Measurements from ENCODE around the gene ZNF831. TPM values are rescaled to one million over a fixed set of nuclear protein-coding genes. Genes with fewer than 3 reads are reported as not detected.

The ZNF831 gene
- total RNA-seq, 1 experiment from 2014 or later, result not detected

DNA sequence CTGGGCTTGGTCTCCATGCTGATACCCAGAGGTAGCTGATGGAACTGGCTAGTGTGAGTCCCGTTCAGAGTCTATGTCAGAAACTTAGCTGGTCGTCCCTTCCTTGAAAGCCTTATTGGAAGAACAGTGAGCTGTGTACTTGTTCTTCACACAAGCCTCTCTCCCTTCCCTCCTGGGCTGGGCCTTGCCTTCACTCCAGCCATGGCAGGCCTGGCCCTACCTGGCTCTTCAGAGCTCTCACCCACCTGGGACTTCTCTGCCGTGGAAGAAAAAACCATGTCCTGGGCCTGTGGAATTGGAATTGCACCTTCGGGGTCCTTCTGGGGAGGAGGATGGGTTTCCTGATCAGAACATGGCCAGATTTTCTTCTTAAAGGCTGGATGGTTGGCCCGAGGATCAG, 20.3 kb upstream of the ZNF831 start:
- Histone ChIP-seq H3K4me3 (ENCODE audit: low read depth, low read length) (no peak overlapping the region), H3K9me3 (peaks cover 3% of the 10 kb centered on the region; the same call in 1 of the 2 replicates), H3K27me3 (replicated peaks; ENCODE audit: control insufficient read depth, insufficient read depth, low read length) (no peaks in the 10 kb centered on the region; the same call in 1 of the 2 replicates), H3K36me3 (ENCODE audit: control insufficient read depth, insufficient read depth, low read length) (no peaks in the 10 kb centered on the region), H3K4me1 (no peaks in the 10 kb centered on the region)
- intact Hi-C loops (cut with micrococcal nuclease; ENCODE audit: unreplicated experiment), result no loop called here
- no peak for DNase-seq
- TF ChIP-seq, protein P1, sequence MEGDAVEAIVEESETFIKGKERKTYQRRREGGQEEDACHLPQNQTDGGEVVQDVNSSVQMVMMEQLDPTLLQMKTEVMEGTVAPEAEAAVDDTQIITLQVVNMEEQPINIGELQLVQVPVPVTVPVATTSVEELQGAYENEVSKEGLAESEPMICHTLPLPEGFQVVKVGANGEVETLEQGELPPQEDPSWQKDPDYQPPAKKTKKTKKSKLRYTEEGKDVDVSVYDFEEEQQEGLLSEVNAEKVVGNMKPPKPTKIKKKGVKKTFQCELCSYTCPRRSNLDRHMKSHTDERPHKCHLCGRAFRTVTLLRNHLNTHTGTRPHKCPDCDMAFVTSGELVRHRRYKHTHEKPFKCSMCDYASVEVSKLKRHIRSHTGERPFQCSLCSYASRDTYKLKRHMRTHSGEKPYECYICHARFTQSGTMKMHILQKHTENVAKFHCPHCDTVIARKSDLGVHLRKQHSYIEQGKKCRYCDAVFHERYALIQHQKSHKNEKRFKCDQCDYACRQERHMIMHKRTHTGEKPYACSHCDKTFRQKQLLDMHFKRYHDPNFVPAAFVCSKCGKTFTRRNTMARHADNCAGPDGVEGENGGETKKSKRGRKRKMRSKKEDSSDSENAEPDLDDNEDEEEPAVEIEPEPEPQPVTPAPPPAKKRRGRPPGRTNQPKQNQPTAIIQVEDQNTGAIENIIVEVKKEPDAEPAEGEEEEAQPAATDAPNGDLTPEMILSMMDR (IDR thresholded peaks at IDR 0.05; ENCODE audit: insufficient read depth in 1 of 2, low read depth in 1 of 2, low read length in 1 of 2, severe bottlenecking in 1 of 2, unreplicated experiment in 1 of 2), result no peak
- ChIA-PET POLR2A (no interaction called here), CTCF (interaction anchor here (0.6 kb wide), 1 partner anchor 126 kb away, joined by 5 read pairs; no protein-coding TSS in a partner anchor)
- BruUV-seq (replicated peaks), result no TSS peak
- Mint-ChIP-seq H3K27me3 (ENCODE audit: insufficient read depth, unreplicated experiment) (peaks cover 17% of the 10 kb centered on the region), H3K36me3 (ENCODE audit: insufficient read depth, unreplicated experiment) (no peaks in the 10 kb centered on the region), H3K4me3 (ENCODE audit: unreplicated experiment) (no peak overlapping the region), H3K27ac (ENCODE audit: unreplicated experiment) (no peak overlapping the region), H3K9me3 (ENCODE audit: unreplicated experiment) (no peaks in the 10 kb centered on the region), H3K4me1 (ENCODE audit: low read depth, unreplicated experiment) (no peaks in the 10 kb centered on the region)

DNA sequence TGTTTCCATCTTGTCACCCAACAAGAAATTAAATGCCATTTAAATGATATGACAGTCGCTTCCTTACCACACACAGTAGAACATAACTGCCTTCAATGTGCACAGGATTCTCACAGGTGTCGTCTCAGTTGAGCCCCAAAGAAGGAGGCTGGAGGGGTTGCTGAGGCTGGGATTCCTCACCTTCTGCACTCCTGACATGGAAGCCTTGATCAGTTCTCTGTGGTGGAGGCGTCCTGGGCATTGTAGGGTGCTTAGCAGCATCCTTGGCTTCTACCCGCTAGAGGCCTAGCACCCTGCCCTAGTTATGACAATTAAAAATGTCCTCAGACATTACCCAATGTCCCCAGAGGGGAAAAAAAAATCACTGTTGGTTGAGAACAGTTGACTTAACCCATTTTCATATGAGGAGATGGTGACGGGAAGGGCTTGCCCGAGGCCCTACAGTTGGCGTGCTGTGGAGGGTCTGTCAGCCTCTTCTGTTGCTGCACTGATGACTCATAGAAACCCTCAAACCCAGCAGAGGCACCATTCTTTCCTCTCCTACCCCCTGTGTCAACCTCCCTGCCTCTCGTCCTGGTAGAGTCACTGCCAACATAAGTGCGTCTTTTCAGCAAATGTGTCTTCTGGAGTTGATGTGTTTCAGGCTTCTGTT, 19.3 kb upstream of the ZNF831 start:
- Mint-ChIP-seq H3K4me1 (ENCODE audit: low read depth, unreplicated experiment) (no peaks in the 10 kb centered on the region), H3K27me3 (ENCODE audit: insufficient read depth, unreplicated experiment) (peaks cover 16% of the 10 kb centered on the region), H3K36me3 (ENCODE audit: insufficient read depth, unreplicated experiment) (no peaks in the 10 kb centered on the region), H3K27ac (ENCODE audit: unreplicated experiment) (no peak overlapping the region), H3K9me3 (ENCODE audit: unreplicated experiment) (no peaks in the 10 kb centered on the region), H3K4me3 (ENCODE audit: unreplicated experiment) (no peak overlapping the region)
- BruUV-seq (replicated peaks), result no TSS peak
- no peaks in the 10 kb centered on the region for H3K36me3 ChIP-seq (ENCODE audit: control insufficient read depth, insufficient read depth, low read length)
- DNase-seq, result no peak
- H3K4me3 ChIP-seq (ENCODE audit: low read depth, low read length), result no peak overlapping the region
- H3K4me1 ChIP-seq, result no peaks in the 10 kb centered on the region; the same call in 1 of the 2 replicates
- intact Hi-C loops (cut with micrococcal nuclease; ENCODE audit: unreplicated experiment), result no loop called here
- H3K9me3 ChIP-seq, result peaks cover 3% of the 10 kb centered on the region; the same call in 1 of the 2 replicates
- TF ChIP-seq, protein P1 (IDR thresholded peaks at IDR 0.05; ENCODE audit: insufficient read depth in 1 of 2, low read depth in 1 of 2, low read length in 1 of 2, severe bottlenecking in 1 of 2, unreplicated experiment in 1 of 2), result no peak
- ChIA-PET POLR2A (no interaction called here), CTCF (no interaction called here)
- H3K27me3 ChIP-seq (replicated peaks; ENCODE audit: control insufficient read depth, insufficient read depth, low read length), result no peaks in the 10 kb centered on the region; the same call in 1 of the 2 replicates

DNA sequence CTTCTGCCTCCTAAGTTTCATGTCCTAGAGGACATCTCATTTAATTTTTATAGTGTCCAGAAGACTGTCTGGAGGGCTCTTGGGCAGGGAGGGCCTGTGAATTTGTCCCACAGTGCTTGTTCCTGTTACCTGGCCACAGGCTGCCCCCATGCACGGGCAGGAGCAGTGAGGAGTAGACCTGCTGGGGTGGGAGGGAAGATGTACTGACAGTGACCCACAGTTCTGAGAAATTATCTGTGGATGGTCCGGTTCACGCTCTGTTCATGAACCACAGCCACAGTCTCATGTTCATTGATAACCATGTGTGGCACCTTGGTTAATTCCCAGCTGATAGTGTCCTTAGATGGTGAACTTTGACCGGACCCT, 18.8 kb upstream of the ZNF831 start:
- Histone ChIP-seq H3K4me3 (ENCODE audit: low read depth, low read length) (no peak overlapping the region), H3K27me3 (replicated peaks; ENCODE audit: control insufficient read depth, insufficient read depth, low read length) (no peaks in the 10 kb centered on the region; the same call in 1 of the 2 replicates), H3K36me3 (ENCODE audit: control insufficient read depth, insufficient read depth, low read length) (no peaks in the 10 kb centered on the region), H3K9me3 (peaks cover 3% of the 10 kb centered on the region; the same call in 1 of the 2 replicates), H3K4me1 (peaks cover 5% of the 10 kb centered on the region)
- Mint-ChIP-seq H3K4me1 (ENCODE audit: low read depth, unreplicated experiment) (no peaks in the 10 kb centered on the region), H3K4me3 (ENCODE audit: unreplicated experiment) (no peak overlapping the region), H3K27me3 (ENCODE audit: insufficient read depth, unreplicated experiment) (peaks cover 16% of the 10 kb centered on the region), H3K27ac (ENCODE audit: unreplicated experiment) (no peak overlapping the region), H3K9me3 (ENCODE audit: unreplicated experiment) (no peaks in the 10 kb centered on the region), H3K36me3 (ENCODE audit: insufficient read depth, unreplicated experiment) (no peaks in the 10 kb centered on the region)
- intact Hi-C loops (cut with micrococcal nuclease; ENCODE audit: unreplicated experiment), result no loop called here
- CTCF ChIA-PET, result no interaction called here
- BruUV-seq (replicated peaks), result no TSS peak
- TF ChIP-seq, protein P1 (IDR thresholded peaks at IDR 0.05; ENCODE audit: insufficient read depth in 1 of 2, low read depth in 1 of 2, low read length in 1 of 2, severe bottlenecking in 1 of 2, unreplicated experiment in 1 of 2), result no peak
- POLR2A ChIA-PET, result no interaction called here
- no peak for DNase-seq

Measured in Caco-2 (cell line).